PC-3 (cell line): ENCODE measurements around the gene DNASE2. TPM values are rescaled to one million over a fixed set of nuclear protein-coding genes. Genes with fewer than 3 reads are reported as not detected.

Experiments
- ATAC-seq: fragments of 200-7000 bp; cut with Tn5 transposase; 2 replicates; pipeline ENCODE4 v1.9.1; 2020; ENCODE audit warnings: mild to moderate bottlenecking, moderate library complexity
- BruUV-seq: library from RNA; stranded (reverse); fragments of 400-500 nt; replicated peaks from 2 replicates; lab custom pipeline; 2021; lab: Mats Ljungman, UMichigan
- CTCF ChIA-PET: fragments of 300-600 bp; sonication (Branson Sonifier 250); formaldehyde crosslinking; loops from one replicate; lab custom pipeline; 2022; ENCODE audit warnings: antibody characterized with exemption; lab: Charles Lee
- POLR2A ChIA-PET: fragments of 300-600 bp; sonication (Branson Sonifier 250); formaldehyde crosslinking; loops from one replicate; lab custom pipeline; 2022; ENCODE audit warnings: antibody characterized with exemption; ENCODE audit not compliant: unreplicated experiment; lab: Charles Lee
- DNase-seq: peaks from one replicate; pipeline ENCODE4 v3.0.0-alpha.2; 2015
- H2AFZ ChIP-seq: fragments of 300-600 bp; sonication (generic); 2 replicates; pipeline ENCODE4 v1.6.0; 2016; ENCODE audit warnings: antibody characterized with exemption, low read length
- H3F3A ChIP-seq: fragments of 300-600 bp; sonication (generic); one replicate; pipeline ENCODE4 v1.6.0; 2017; ENCODE audit warnings: antibody characterized with exemption, low read length, control low read depth, mild to moderate bottlenecking; ENCODE audit not compliant: unreplicated experiment
- H3K27ac ChIP-seq: fragments of 300-600 bp; sonication (generic); 2 replicates; pipeline ENCODE4 v1.5.1; 2016; ENCODE audit warnings: mild to moderate bottlenecking, low read length
- H3K27me3 ChIP-seq: fragments of 300-600 bp; sonication (generic); 2 replicates; pipeline ENCODE4 v1.6.1; 2016; ENCODE audit warnings: low read length, mixed read lengths
- H3K36me3 ChIP-seq: fragments of 300-600 bp; sonication (generic); 2 replicates; pipeline ENCODE4 v1.6.1; 2016; ENCODE audit warnings: low read depth, mixed run types, low read length, mixed read lengths
- H3K4me1 ChIP-seq: fragments of 300-600 bp; sonication (generic); 2 replicates; pipeline ENCODE4 v1.5.1; 2016; ENCODE audit warnings: low read length; ENCODE audit not compliant: insufficient read depth
- H3K4me2 ChIP-seq: fragments of 300-600 bp; sonication (generic); 2 replicates; pipeline ENCODE4 v1.6.0; 2016; ENCODE audit warnings: low read length
- H3K4me3 ChIP-seq: fragments of 300-600 bp; sonication (generic); 2 replicates; pipeline ENCODE4 v1.5.1; 2016; ENCODE audit warnings: mild to moderate bottlenecking, low read length, mixed read lengths
- H3K79me2 ChIP-seq: fragments of 300-600 bp; sonication (generic); 2 replicates; pipeline ENCODE4 v1.6.1; 2017; ENCODE audit warnings: low read length, mixed read lengths
- H3K9ac ChIP-seq: fragments of 300-600 bp; sonication (generic); 2 replicates; pipeline ENCODE4 v1.6.0; 2016; ENCODE audit warnings: mild to moderate bottlenecking, low read length
- H3K9me2 ChIP-seq: fragments of 300-600 bp; sonication (generic); replicated peaks from 2 replicates; pipeline ENCODE4 v1.6.1; 2016; ENCODE audit warnings: mixed run types, low read length, mixed read lengths
- H3K9me3 ChIP-seq: fragments of 300-600 bp; sonication (generic); 2 replicates; pipeline ENCODE4 v1.6.1; 2016; ENCODE audit warnings: low read length, mixed read lengths
- H4K20me1 ChIP-seq: fragments of 300-600 bp; sonication (generic); 2 replicates; pipeline ENCODE4 v1.6.1; 2016; ENCODE audit warnings: low read length, mixed read lengths
- EZH2 ChIP-seq: fragments of 300-600 bp; sonication (generic); IDR thresholded peaks from one replicate; pipeline ENCODE4 v1.6.1; 2017; ENCODE audit warnings: antibody characterized with exemption, mild to moderate bottlenecking, low read length; ENCODE audit not compliant: unreplicated experiment
- EZH2phosphoT487 ChIP-seq: fragments of 300-600 bp; sonication (generic); IDR thresholded peaks from 2 replicates; pipeline ENCODE4 v1.6.1; 2018; ENCODE audit warnings: mild to moderate bottlenecking, antibody characterized with exemption, low read length, borderline replicate concordance
- intact Hi-C: fragments of 100-400 bp; cut with micrococcal nuclease; formaldehyde crosslinking; loops from 2 replicates; pipeline ENCODE4 v1.9.0; 2023
- total RNA-seq: library from RNA; depleted of rRNA; stranded (reverse); fragments of >200 nt; gene quantifications from 2 replicates; pipeline ENCODE4 v1.2.3, GENCODE V29; 2014
- TF ChIP-seq, protein P1 (sequence below): fragments of 300-600 bp; sonication (generic); conservative IDR thresholded peaks from 2 replicates; pipeline ENCODE4 v1.5.1; 2017; ENCODE audit warnings: antibody characterized with exemption, low read depth, mild to moderate bottlenecking, low read length

The DNASE2 gene
- total RNA-seq, 1 experiment from 2014 or later, result 48.0 TPM

DNA sequence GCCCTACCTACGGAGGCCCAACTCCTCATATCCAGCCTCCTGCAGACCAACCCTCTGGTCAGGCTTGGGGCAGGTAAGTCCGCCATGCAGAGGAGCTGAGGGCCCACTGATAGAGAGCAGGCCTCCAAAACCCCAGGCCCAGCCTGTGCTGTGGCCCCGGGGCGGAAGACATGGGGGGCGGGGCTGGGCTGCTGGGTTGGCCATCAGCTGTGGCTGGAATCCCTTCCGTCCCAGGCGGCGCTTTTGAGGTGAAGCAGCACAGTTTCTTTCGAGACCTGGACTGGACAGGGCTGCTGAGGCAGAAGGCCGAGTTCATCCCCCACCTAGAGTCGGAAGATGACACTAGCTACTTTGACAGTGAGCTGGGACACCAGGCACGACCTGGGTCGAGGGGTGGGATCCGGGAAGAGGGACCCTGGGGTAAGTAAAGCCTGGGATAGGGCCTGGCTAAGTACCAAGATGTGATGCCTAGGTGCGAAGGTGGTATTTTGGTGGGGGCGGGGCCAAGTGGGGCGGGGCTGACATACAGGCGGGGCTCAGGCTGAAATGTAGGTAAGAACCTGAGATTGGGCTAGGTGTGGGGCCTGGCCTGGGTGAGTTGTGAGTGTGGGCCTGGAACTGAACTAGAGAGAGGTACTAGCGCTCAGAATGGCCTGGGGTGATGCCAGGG, 15.4 kb downstream of the DNASE2 start:
- TF ChIP-seq, protein P1, sequence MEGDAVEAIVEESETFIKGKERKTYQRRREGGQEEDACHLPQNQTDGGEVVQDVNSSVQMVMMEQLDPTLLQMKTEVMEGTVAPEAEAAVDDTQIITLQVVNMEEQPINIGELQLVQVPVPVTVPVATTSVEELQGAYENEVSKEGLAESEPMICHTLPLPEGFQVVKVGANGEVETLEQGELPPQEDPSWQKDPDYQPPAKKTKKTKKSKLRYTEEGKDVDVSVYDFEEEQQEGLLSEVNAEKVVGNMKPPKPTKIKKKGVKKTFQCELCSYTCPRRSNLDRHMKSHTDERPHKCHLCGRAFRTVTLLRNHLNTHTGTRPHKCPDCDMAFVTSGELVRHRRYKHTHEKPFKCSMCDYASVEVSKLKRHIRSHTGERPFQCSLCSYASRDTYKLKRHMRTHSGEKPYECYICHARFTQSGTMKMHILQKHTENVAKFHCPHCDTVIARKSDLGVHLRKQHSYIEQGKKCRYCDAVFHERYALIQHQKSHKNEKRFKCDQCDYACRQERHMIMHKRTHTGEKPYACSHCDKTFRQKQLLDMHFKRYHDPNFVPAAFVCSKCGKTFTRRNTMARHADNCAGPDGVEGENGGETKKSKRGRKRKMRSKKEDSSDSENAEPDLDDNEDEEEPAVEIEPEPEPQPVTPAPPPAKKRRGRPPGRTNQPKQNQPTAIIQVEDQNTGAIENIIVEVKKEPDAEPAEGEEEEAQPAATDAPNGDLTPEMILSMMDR, result no peak
- TF ChIP-seq EZH2 (no peak), EZH2phosphoT487 (no peak)
- DNase-seq, result no peak
- no peaks in the 10 kb centered on the region for H4K20me1 ChIP-seq
- no peaks in the 10 kb centered on the region for H3K9me3 ChIP-seq
- no peaks in the 10 kb centered on the region for H3K27me3 ChIP-seq
- no peak for ATAC-seq
- no peaks in the 10 kb centered on the region for H3F3A ChIP-seq
- intact Hi-C loops, result no loop called here
- H3K9me2 ChIP-seq, result no peaks in the 10 kb centered on the region
- no peaks in the 10 kb centered on the region for H3K4me1 ChIP-seq
- no peaks in the 10 kb centered on the region for H3K36me3 ChIP-seq
- no peaks in the 10 kb centered on the region for H3K79me2 ChIP-seq
- no peak overlapping the region for H2AFZ ChIP-seq
- no peak overlapping the region for H3K4me3 ChIP-seq
- CTCF ChIA-PET, result no interaction called here
- no peak overlapping the region for H3K4me2 ChIP-seq
- no peak overlapping the region for H3K27ac ChIP-seq
- BruUV-seq, result no TSS peak
- POLR2A ChIA-PET, result no interaction called here
- no peak overlapping the region for H3K9ac ChIP-seq

DNA sequence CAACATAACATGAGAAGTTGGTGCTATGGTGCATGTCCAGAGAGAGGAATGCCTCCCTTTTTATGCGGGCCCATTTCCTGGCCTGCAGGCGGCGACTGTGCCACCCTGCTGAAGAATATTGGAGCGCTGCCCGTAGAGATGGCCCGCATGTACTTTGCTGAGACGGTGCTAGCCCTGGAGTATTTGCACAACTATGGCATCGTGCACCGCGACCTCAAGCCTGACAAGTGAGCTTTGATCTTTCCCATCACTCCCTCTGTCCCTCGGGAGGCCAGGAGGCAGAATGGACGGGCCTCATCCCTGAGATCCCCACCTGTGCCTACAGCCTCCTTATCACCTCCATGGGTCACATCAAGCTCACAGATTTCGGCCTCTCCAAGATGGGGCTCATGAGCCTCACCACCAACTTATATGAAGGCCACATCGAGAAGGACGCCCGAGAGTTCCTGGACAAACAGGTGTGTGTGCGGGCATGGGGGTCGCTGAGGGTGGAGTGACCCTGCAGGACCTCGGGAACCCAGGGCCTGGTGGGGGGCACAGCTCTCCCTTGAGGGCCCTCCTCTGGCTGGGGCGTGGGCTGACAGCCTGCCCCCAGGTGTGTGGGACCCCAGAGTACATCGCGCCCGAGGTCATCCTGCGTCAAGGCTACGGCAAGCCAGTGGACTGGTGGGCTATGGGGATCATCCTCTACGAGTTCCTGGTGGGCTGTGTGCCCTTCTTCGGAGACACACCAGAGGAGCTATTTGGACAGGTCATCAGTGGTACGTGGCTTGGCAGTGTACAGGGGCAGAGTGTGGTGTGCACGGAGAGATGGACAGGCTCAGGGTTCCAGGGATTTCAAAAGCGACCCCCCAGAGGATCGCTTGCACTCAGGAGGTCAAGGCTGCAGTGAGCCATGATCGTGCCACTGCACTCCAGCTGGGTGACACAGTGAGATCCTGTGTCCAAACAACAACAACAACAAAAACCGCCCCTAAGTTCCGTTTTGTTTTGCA, 16.2 kb downstream of the DNASE2 start:
- Histone ChIP-seq H3K4me2 (no peak overlapping the region), H3K9ac (no peak overlapping the region), H3K79me2 (no peaks in the 10 kb centered on the region), H3K9me3 (no peaks in the 10 kb centered on the region), H2AFZ (no peak overlapping the region), H3F3A (no peaks in the 10 kb centered on the region), H4K20me1 (no peaks in the 10 kb centered on the region), H3K9me2 (no peaks in the 10 kb centered on the region), H3K4me1 (no peaks in the 10 kb centered on the region), H3K27ac (no peak overlapping the region), H3K36me3 (no peaks in the 10 kb centered on the region), H3K4me3 (no peak overlapping the region), H3K27me3 (no peaks in the 10 kb centered on the region)
- CTCF ChIA-PET, result interaction anchor here (1.0 kb wide), 1 partner anchor 16 kb away, joined by 3 read pairs; the partner anchor contains the start of gene DNASE2
- ATAC-seq (no peak), DNase-seq (no peak)
- TF ChIP-seq EZH2phosphoT487, result no peak
- TF ChIP-seq, protein P1, result no peak
- TF ChIP-seq EZH2, result no peak
- BruUV-seq, result no TSS peak
- POLR2A ChIA-PET, result no interaction called here
- intact Hi-C loops, result no loop called here
